ENCODE measurements around the gene NTM. TPM values are rescaled to one million over a fixed set of nuclear protein-coding genes. Genes with fewer than 3 reads are reported as not detected.

NTM gene
- total RNA-seq, 4 donors from 2014 or later: 0.78 to 1.1 (median 0.88) TPM; not detected in 1

DNA sequence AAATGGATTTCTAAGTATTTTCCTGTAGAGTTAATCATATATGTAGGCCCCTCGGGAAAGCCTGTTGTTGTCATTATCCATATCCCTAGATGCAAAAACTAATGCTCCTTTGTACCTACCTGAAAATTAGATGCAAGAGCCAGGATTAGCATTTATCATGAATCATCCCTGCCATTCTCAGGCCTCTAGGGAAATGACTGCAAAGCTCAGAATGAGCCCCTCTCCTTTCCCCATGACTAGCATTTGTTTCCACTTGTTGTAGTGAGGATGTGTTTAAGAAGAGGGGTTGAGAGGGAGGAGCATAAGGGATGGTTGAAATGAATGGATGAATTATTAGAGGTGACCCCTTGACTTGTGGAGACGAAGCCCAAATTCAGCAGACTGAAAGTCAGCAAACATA, 537.9 kb downstream of the NTM start:
- Histone ChIP-seq H3K9me3 (no peaks in the 10 kb centered on the region), H3K36me3 (no peaks in the 10 kb centered on the region), H3K4me3 (replicated peaks in 1 of 3) (no peak overlapping the region), H3K27me3 (no peaks in the 10 kb centered on the region), H3K4me1 (peaks cover 0 to 7% of the 10 kb centered on the region in 2 donors), H3K27ac (no peak overlapping the region)
- intact Hi-C loops (cut with DNase I): no loop called here
- TF ChIP-seq CTCF (IDR thresholded peaks at IDR 0.05): no peak
- 50 to 82% methylated on average over 2 of the region's 2 CpGs for WGBS, 2 donors
- DNase-seq: no peak

DNA sequence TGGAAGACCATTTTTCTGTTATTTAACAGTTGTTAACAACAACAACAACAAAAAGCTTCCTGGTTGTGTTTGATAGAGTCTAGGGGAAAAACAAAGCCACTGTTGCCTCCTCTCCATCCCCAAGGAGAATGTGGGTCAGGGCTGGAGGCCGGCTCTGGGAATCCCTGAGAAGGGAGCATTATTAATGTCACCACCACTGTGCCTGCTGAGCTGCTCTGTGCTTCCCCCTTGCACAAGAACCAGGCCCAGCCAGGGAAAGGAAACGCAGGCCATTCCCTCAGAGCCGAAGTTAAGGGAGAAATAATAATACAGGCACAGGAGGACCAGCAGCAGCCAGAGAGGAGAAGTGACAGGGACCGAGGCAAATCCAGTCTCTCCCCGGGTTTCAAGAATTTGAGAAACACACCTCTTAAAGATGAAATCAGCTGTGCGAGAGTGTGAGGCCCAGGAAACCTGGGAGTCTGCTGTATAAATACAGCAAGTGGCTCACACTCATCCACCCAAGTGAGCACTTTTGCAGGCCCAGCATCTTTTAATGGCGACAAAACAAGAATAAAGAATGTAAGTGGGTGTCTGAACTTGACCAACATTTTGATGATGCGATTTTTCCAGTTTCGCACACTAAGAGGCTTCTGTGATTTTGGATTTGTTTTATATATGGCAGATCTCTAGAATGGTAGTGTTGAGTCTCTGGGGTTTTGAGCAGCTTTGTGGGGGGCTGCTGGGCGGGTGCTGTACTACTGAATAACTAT, 539.2 kb downstream of the NTM start:
- no peaks in the 10 kb centered on the region for H3K27me3 ChIP-seq
- intact Hi-C loops (cut with DNase I): no loop called here
- TF ChIP-seq CTCF (IDR thresholded peaks at IDR 0.05) (no peak), POLR2A (IDR thresholded peaks at IDR 0.05) (no peak)
- peaks cover 0 to 7% of the 10 kb centered on the region in 2 donors for H3K4me1 ChIP-seq
- H3K4me3 ChIP-seq (replicated peaks in 1 of 3): no peak overlapping the region
- no peak for DNase-seq
- WGBS, 2 donors: 57 to 63% methylated on average over 10 of the region's 10 CpGs
- no peaks in the 10 kb centered on the region for H3K9me3 ChIP-seq
- no peak overlapping the region for H3K27ac ChIP-seq
- no peaks in the 10 kb centered on the region for H3K36me3 ChIP-seq

GRCh38 chr11:131910178-131910522, 539.7 kb downstream of the NTM start:
- H3K4me1 ChIP-seq: peaks cover 0 to 7% of the 10 kb centered on the region in 2 donors
- H3K9me3 ChIP-seq: no peaks in the 10 kb centered on the region
- H3K36me3 ChIP-seq: no peaks in the 10 kb centered on the region
- no peaks in the 10 kb centered on the region for H3K27me3 ChIP-seq
- intact Hi-C loops (cut with DNase I): no loop called here
- H3K27ac ChIP-seq: no peak overlapping the region
- 33 to 35% methylated on average over 3 of the region's 21 CpGs for WGBS, 2 donors
- DNase-seq: no peak
- TF ChIP-seq POLR2A (IDR thresholded peaks at IDR 0.05): no peak
- no peak for TF ChIP-seq CTCF (IDR thresholded peaks at IDR 0.05)
- H3K4me3 ChIP-seq (replicated peaks in 1 of 3): no peak overlapping the region

DNA sequence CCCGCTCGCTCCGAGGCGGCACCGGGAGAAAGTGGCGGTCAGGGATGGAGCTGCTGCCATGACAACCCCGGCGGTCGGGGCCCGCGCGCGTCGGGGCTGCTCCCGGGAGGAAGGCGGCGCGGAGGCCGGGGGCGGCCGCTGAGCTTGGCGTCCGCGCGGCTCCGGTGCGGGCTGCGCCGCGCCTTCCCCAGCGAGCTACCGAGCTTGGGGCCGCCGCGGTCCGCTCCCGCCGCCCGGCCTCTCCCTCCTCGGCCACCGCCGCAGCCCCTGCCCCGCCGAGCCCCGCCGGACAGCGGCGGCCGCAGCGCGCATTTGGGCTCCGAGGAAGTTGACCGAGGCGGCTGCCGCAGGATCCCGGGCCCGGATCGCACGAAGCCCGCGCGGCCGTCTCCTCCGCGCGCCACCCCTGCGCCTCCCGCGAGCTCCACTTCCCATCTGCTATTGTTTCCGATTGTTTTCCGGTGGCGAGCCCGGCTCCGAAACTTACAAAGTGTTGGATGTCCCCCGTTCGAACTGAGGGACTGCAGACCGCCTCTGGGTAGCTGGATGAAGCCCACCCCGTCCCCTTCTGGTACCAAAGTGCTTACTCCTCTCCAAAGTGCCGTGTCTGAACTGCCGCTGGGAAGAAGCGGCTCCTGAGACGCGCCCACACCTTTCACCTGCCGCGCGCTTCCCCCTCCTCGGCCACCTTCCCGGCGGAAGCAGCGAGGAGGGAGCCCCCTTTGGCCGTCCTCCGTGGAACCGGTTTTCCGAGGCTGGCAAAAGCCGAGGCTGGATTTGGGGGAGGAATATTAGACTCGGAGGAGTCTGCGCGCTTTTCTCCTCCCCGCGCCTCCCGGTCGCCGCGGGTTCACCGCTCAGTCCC, 540.3 kb downstream of the NTM start:
- H3K4me3 ChIP-seq (replicated peaks in 1 of 3): peak overlapping the region in 1 of 3 donors; percentile 24
- TF ChIP-seq POLR2A (IDR thresholded peaks at IDR 0.05) (no peak), CTCF (IDR thresholded peaks at IDR 0.05) (no peak)
- no peaks in the 10 kb centered on the region for H3K36me3 ChIP-seq
- intact Hi-C loops (cut with DNase I): no loop called here
- no peaks in the 10 kb centered on the region for H3K27me3 ChIP-seq
- DNase-seq: peak; percentile 9 to 30
- H3K9me3 ChIP-seq: no peaks in the 10 kb centered on the region
- H3K27ac ChIP-seq: no peak overlapping the region
- H3K4me1 ChIP-seq: peaks cover 0 to 7% of the 10 kb centered on the region in 2 donors
- 1 to 4% methylated on average over 10 to 25 of the region's 105 CpGs for WGBS, 2 donors
